Fibroblast of skin of back (primary cell): ENCODE results near the gene TENM4.

Experiments used
- DNase-seq: peaks from one replicate; pipeline ENCODE4 v3.0.0-alpha.2; 2013

The TENM4 gene

GRCh38 chr11:79342236-79342635 lies 98.6 kb downstream of the TENM4 start:
- no peak for DNase-seq

GRCh38 chr11:79340535-79340934 lies 100.3 kb downstream of the TENM4 start:
- DNase-seq, result no peak

GRCh38 chr11:79336797-79337517 lies 103.9 kb downstream of the TENM4 start:
- DNase-seq, result no peak

GRCh38 chr11:79335681-79336080 lies 105.1 kb downstream of the TENM4 start:
- DNase-seq, result no peak

GRCh38 chr11:79333355-79333754 lies 107.5 kb downstream of the TENM4 start:
- DNase-seq, result no peak

- no peak for DNase-seq
Measured at GRCh38 chr11:79332017-79332416, 108.8 kb downstream of the TENM4 start.

- DNase-seq, result no peak
Measured at GRCh38 chr11:79331203-79331901, 109.5 kb downstream of the TENM4 start.

GRCh38 chr11:79330651-79331050 lies 110.2 kb downstream of the TENM4 start:
- DNase-seq, result no peak

- no peak for DNase-seq
Measured at GRCh38 chr11:79329561-79329960, 111.3 kb downstream of the TENM4 start.

GRCh38 chr11:79328402-79328801 lies 112.4 kb downstream of the TENM4 start:
- no peak for DNase-seq

- DNase-seq, result no peak
Measured at GRCh38 chr11:79325851-79326250, 115.0 kb downstream of the TENM4 start.

- DNase-seq, result no peak
Measured at GRCh38 chr11:79321263-79321662, 119.6 kb downstream of the TENM4 start.

- peak; percentile 21 for DNase-seq
Measured at GRCh38 chr11:79314906-79315689, 125.7 kb downstream of the TENM4 start.

GRCh38 chr11:79313530-79313913 lies 127.3 kb downstream of the TENM4 start:
- DNase-seq, result no peak

- no peak for DNase-seq
Measured at GRCh38 chr11:79312617-79313529, 128.0 kb downstream of the TENM4 start.

- no peak for DNase-seq
Measured at GRCh38 chr11:79311461-79311860, 129.4 kb downstream of the TENM4 start.

- no peak for DNase-seq
Measured at GRCh38 chr11:79309407-79309806, 131.4 kb downstream of the TENM4 start.

- no peak for DNase-seq
Measured at GRCh38 chr11:79308429-79308828, 132.4 kb downstream of the TENM4 start.

- no peak for DNase-seq
Measured at GRCh38 chr11:79304599-79305212, 136.1 kb downstream of the TENM4 start.

- DNase-seq, result no peak
Measured at GRCh38 chr11:79296141-79296540, 144.7 kb downstream of the TENM4 start.

- no peak for DNase-seq
Measured at GRCh38 chr11:79294845-79295731, 145.7 kb downstream of the TENM4 start.
